ENCODE data around the gene TRIM17.
A peak's percentile ranks its signal among the peaks of the same experiment; 100 is the strongest.

Gene TRIM17

DNA sequence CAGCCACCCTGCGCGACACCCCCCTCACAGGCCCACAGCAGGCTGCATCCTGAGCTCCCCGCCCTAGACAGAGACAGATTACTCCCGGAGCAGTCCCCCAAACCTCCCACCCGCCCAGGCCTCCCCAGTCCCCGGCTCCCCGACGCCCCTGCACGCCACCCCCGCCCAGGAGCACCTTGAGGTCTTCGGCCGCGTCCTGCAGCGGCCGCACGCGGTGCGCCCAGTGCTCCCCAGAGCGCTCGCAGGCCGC, 10.8 kb downstream of the TRIM17 start:
- Histone ChIP-seq H3K27me3 (replicated peaks) (no peaks in the 10 kb centered on the region), H3K4me3 (ENCODE audit: low read depth, low read length) (peak overlapping the region; percentile 93), H3K36me3 (replicated peaks) (peaks cover 5% of the 10 kb centered on the region), H3K27ac (peak overlapping the region; percentile 18)
- in situ Hi-C loops (cut with HindIII; ENCODE audit: low pct_ligation_motif_present, low sequenced_read_pairs): no loop called here
- no peak for DNase-seq
- TF ChIP-seq, protein P1, sequence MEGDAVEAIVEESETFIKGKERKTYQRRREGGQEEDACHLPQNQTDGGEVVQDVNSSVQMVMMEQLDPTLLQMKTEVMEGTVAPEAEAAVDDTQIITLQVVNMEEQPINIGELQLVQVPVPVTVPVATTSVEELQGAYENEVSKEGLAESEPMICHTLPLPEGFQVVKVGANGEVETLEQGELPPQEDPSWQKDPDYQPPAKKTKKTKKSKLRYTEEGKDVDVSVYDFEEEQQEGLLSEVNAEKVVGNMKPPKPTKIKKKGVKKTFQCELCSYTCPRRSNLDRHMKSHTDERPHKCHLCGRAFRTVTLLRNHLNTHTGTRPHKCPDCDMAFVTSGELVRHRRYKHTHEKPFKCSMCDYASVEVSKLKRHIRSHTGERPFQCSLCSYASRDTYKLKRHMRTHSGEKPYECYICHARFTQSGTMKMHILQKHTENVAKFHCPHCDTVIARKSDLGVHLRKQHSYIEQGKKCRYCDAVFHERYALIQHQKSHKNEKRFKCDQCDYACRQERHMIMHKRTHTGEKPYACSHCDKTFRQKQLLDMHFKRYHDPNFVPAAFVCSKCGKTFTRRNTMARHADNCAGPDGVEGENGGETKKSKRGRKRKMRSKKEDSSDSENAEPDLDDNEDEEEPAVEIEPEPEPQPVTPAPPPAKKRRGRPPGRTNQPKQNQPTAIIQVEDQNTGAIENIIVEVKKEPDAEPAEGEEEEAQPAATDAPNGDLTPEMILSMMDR (IDR thresholded peaks at IDR 0.05; ENCODE audit: low read depth, low read length, missing control alignments): no peak

DNA sequence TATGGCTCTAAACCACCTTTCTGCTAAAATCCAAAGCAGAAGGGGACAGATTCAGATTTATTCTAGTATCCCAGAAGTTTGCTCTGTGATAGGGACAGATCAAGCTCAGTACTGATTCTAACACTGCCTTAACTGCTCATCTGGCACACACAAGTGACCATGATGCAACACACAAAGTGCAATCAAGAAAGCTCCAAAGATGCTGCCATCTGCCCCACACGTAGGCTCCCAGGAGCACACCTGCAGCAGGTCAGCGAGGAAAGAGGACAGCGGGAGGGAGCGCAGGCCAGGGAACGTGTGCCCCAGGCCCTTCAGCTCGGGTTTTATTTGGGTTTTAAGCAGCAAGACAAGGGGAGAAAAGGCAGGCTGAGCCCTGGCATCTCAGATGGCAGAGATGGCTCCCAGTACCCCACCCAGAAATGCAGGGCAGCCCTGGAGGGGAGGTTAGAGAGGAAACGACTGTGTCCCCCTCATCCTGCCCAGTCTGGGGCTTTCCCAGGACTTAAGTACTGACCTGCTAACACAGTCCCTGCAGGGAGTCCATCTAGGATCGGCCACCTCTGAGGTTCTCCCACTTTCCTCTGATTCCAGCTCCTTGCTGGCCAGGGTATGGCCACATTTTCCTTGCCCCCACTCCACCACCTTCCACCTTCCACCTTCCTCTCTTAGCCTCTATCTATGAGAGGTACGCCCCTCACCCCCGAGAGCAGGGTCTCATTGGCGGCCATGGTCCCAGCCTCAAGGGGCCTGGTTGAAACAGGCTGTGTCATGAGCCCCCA, 11.3 kb downstream of the TRIM17 start:
- Histone ChIP-seq H3K27ac (no peak overlapping the region), H3K27me3 (replicated peaks) (no peaks in the 10 kb centered on the region), H3K4me3 (ENCODE audit: low read depth, low read length) (peak overlapping the region; percentile 93), H3K36me3 (replicated peaks) (peaks cover 10% of the 10 kb centered on the region)
- TF ChIP-seq, protein P1 (IDR thresholded peaks at IDR 0.05; ENCODE audit: low read depth, low read length, missing control alignments): no peak
- DNase-seq: no peak
- in situ Hi-C loops (cut with HindIII; ENCODE audit: low pct_ligation_motif_present, low sequenced_read_pairs): no loop called here

DNA sequence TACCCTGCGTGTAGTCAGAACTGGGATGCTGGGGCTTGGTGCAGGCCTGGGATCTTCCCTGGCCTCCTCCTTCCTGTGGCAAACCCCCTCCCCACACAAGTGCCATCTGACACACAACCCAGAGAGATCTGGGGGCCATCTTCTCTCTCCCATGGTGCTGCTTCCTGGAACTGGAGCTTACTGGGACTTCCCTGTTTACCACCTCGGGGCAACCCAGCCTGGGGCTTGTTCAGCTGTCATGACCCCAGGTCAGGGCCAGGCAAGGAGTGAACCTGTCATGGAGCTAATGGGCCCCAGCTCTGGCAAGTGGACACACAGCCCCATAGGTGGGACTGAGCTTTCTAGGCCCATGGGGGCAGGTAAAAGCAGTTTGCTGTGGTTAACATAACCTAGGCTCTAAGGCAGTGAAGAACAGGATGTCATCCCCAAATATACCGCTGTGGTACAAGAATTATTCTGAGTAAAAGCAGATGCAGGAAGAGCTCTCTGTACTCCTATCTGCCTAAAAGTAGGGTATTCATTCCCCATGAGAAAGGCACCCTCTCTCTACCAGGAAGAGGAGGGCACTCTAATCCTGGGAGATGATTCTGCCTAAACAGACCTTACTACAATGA, 12.4 kb downstream of the TRIM17 start:
- no peaks in the 10 kb centered on the region for H3K27me3 ChIP-seq (replicated peaks)
- peaks cover 14% of the 10 kb centered on the region for H3K36me3 ChIP-seq (replicated peaks)
- TF ChIP-seq, protein P1 (IDR thresholded peaks at IDR 0.05; ENCODE audit: low read depth, low read length, missing control alignments): no peak
- in situ Hi-C loops (cut with HindIII; ENCODE audit: low pct_ligation_motif_present, low sequenced_read_pairs): no loop called here
- H3K27ac ChIP-seq: no peak overlapping the region
- no peak for DNase-seq
- H3K4me3 ChIP-seq (ENCODE audit: low read depth, low read length): no peak overlapping the region

DNA sequence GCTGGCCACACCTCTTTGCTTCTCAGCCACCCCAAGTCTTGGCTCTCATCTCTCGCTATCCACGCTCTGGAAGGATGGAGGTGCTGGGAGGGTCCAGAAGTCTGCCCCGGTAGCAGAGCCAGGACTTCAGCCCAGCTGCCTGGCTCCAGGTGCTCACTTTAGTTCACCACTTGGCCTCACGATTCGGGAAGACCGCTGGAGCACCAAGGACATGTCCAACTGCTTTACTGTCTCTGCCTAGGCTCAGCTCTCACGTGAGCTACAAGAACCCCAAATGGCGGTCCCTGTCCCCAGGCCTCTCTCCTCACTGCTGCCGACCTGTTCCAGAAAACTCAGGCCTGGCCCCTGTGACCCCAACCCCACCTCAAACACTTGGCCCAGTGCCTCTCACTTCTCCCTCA, 13.4 kb downstream of the TRIM17 start:
- TF ChIP-seq, protein P1 (IDR thresholded peaks at IDR 0.05; ENCODE audit: low read depth, low read length, missing control alignments): no peak
- Histone ChIP-seq H3K36me3 (replicated peaks) (peaks cover 20% of the 10 kb centered on the region), H3K27me3 (replicated peaks) (no peaks in the 10 kb centered on the region), H3K4me3 (ENCODE audit: low read depth, low read length) (no peak overlapping the region), H3K27ac (no peak overlapping the region)
- in situ Hi-C loops (cut with HindIII; ENCODE audit: low pct_ligation_motif_present, low sequenced_read_pairs): no loop called here
- DNase-seq: no peak

DNA sequence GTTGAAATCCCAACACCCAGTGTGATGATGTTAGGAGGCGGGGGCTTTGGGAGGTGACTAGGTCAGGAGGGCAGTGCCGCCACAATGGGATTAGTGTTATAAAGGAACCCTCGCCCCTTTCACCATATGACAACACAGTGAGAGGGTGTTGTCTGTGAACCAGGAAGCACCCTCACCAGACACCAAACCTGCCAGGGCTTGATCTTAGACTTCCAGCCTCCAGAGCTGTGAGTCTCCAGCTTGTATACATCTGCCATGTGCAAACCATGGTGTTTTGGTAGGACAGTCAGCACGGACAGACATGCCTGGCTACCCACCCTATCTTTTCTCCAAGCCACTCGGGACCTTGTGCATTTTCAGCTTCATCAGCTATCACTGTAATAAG, 14.0 kb downstream of the TRIM17 start:
- H3K27ac ChIP-seq: no peak overlapping the region
- H3K4me3 ChIP-seq (ENCODE audit: low read depth, low read length): no peak overlapping the region
- no peaks in the 10 kb centered on the region for H3K27me3 ChIP-seq (replicated peaks)
- in situ Hi-C loops (cut with HindIII; ENCODE audit: low pct_ligation_motif_present, low sequenced_read_pairs): no loop called here
- TF ChIP-seq, protein P1 (IDR thresholded peaks at IDR 0.05; ENCODE audit: low read depth, low read length, missing control alignments): no peak
- peaks cover 20% of the 10 kb centered on the region for H3K36me3 ChIP-seq (replicated peaks)
- DNase-seq: no peak
